Osteocyte (in vitro differentiated cells): ENCODE data around the gene LRRC71. TPM values are rescaled to one million over a fixed set of nuclear protein-coding genes. Genes with fewer than 3 reads are reported as not detected.

Experiments
- DNase-seq: peaks from one replicate; pipeline ENCODE4 v3.0.0; 2021; ENCODE audit warnings: mixed read lengths; ENCODE audit not compliant: unreplicated experiment; ENCODE audit errors: extremely low spot score
- H3K27ac Mint-ChIP-seq: one replicate; pipeline ENCODE4 v1.8.0; 2021; ENCODE audit warnings: mild to moderate bottlenecking, mixed read lengths; ENCODE audit not compliant: unreplicated experiment
- H3K27me3 Mint-ChIP-seq: one replicate; pipeline ENCODE4 v1.8.0; 2021; ENCODE audit warnings: mixed read lengths; ENCODE audit not compliant: unreplicated experiment
- H3K36me3 Mint-ChIP-seq: one replicate; pipeline ENCODE4 v1.8.0; 2021; ENCODE audit warnings: mixed read lengths; ENCODE audit not compliant: unreplicated experiment
- H3K4me1 Mint-ChIP-seq: one replicate; pipeline ENCODE4 v1.8.0; 2021; ENCODE audit warnings: mixed read lengths; ENCODE audit not compliant: unreplicated experiment
- H3K4me3 Mint-ChIP-seq: one replicate; pipeline ENCODE4 v1.8.0; 2021; ENCODE audit warnings: mild to moderate bottlenecking, moderate library complexity, mixed read lengths; ENCODE audit not compliant: unreplicated experiment
- H3K9me3 Mint-ChIP-seq: one replicate; pipeline ENCODE4 v1.8.0; 2021; ENCODE audit warnings: mixed read lengths; ENCODE audit not compliant: unreplicated experiment
- total RNA-seq: library from RNA; stranded (reverse); gene quantifications from 2 replicates; pipeline ENCODE4 v1.2.1, GENCODE V29; 2021
- TF ChIP-seq, protein P1 (sequence below): fragments of 200-600 bp; sonication (generic); IDR thresholded peaks from 2 replicates; pipeline ENCODE4 v1.5.0; 2021; ENCODE audit warnings: antibody characterized with exemption, mild to moderate bottlenecking, moderate library complexity

The LRRC71 gene
- total RNA-seq, 1 donor from 2014 or later, result 0.35 TPM

- Mint-ChIP-seq H3K27me3 (no peaks in the 10 kb centered on the region), H3K27ac (no peak overlapping the region), H3K4me3 (no peak overlapping the region), H3K36me3 (peaks cover 57% of the 10 kb centered on the region), H3K4me1 (peaks cover 5% of the 10 kb centered on the region), H3K9me3 (no peaks in the 10 kb centered on the region)
- TF ChIP-seq, protein P1, sequence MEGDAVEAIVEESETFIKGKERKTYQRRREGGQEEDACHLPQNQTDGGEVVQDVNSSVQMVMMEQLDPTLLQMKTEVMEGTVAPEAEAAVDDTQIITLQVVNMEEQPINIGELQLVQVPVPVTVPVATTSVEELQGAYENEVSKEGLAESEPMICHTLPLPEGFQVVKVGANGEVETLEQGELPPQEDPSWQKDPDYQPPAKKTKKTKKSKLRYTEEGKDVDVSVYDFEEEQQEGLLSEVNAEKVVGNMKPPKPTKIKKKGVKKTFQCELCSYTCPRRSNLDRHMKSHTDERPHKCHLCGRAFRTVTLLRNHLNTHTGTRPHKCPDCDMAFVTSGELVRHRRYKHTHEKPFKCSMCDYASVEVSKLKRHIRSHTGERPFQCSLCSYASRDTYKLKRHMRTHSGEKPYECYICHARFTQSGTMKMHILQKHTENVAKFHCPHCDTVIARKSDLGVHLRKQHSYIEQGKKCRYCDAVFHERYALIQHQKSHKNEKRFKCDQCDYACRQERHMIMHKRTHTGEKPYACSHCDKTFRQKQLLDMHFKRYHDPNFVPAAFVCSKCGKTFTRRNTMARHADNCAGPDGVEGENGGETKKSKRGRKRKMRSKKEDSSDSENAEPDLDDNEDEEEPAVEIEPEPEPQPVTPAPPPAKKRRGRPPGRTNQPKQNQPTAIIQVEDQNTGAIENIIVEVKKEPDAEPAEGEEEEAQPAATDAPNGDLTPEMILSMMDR, result no peak
- DNase-seq, result no peak
These were observed 39.5 kb downstream of the LRRC71 start for GRCh38 chr1:156959925-156960324.

GRCh38 chr1:156961709-156962108 is 41.3 kb downstream of the LRRC71 start:
- Mint-ChIP-seq H3K36me3 (peaks cover 53% of the 10 kb centered on the region), H3K27ac (no peak overlapping the region)

GRCh38 chr1:156963621-156964020 is 43.2 kb downstream of the LRRC71 start:
- H3K4me1 Mint-ChIP-seq, result peaks cover 5% of the 10 kb centered on the region
- no peaks in the 10 kb centered on the region for H3K9me3 Mint-ChIP-seq
- no peak overlapping the region for H3K4me3 Mint-ChIP-seq
- TF ChIP-seq, protein P1, result no peak
- H3K36me3 Mint-ChIP-seq, result peaks cover 50% of the 10 kb centered on the region
- DNase-seq, result no peak
- H3K27ac Mint-ChIP-seq, result no peak overlapping the region
- H3K27me3 Mint-ChIP-seq, result no peaks in the 10 kb centered on the region

More at GRCh38 chr1:156961709-156962108, 41.3 kb downstream of the LRRC71 start:
- H3K27me3 Mint-ChIP-seq, result no peaks in the 10 kb centered on the region
- TF ChIP-seq, protein P1, result no peak
- DNase-seq, result no peak
- H3K4me1 Mint-ChIP-seq, result peaks cover 5% of the 10 kb centered on the region
- no peaks in the 10 kb centered on the region for H3K9me3 Mint-ChIP-seq
- H3K4me3 Mint-ChIP-seq, result no peak overlapping the region

DNA sequence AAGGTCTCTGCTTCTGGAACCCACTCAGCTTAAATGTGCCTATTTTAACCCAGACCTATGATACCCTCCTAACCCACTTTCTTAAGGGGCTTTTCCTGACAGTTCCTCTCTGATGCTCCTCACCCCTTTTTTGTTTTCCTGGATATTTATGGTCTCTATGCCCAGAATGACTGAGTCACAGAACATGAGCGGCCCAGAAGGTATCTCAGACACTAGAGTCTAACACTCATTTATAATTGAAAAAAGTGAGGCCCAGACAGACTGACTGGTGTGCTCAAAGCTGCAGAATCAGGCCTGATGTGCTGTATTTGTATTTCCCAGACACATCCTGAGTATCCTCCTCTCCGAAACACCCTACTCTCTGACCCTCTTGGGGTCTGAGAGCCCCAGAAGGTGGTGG is 44.0 kb downstream of the LRRC71 start:
- H3K4me3 Mint-ChIP-seq, result no peak overlapping the region
- H3K9me3 Mint-ChIP-seq, result no peaks in the 10 kb centered on the region
- H3K36me3 Mint-ChIP-seq, result peaks cover 53% of the 10 kb centered on the region
- TF ChIP-seq, protein P1, result no peak
- H3K4me1 Mint-ChIP-seq, result peaks cover 5% of the 10 kb centered on the region
- H3K27ac Mint-ChIP-seq, result no peak overlapping the region
- no peak for DNase-seq
- H3K27me3 Mint-ChIP-seq, result no peaks in the 10 kb centered on the region

DNA sequence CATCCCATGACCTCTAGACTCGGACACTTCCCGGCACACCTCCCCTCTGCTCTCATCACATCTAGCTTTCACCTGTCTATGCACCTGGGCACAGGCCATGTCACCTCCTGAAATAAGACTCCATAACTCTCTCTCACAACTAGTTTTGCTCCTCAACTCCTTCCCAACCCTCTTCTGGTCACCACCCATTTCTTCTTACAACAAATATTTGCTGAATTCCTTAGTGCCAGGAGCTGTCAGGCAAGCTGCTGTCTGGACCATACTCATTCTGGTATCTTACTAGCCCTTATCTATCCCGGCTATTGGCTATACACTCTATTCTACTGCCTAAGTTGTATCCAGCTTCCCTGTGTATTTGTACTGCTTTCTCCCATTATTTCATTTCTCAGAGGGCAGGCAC is 49.1 kb downstream of the LRRC71 start:
- Mint-ChIP-seq H3K27me3 (no peaks in the 10 kb centered on the region), H3K27ac (no peak overlapping the region), H3K9me3 (no peaks in the 10 kb centered on the region), H3K4me1 (no peaks in the 10 kb centered on the region), H3K4me3 (no peak overlapping the region), H3K36me3 (peaks cover 57% of the 10 kb centered on the region)
- DNase-seq, result no peak
- TF ChIP-seq, protein P1, result no peak
